Measurements from ENCODE around the gene PSME3.

Gene PSME3

DNA sequence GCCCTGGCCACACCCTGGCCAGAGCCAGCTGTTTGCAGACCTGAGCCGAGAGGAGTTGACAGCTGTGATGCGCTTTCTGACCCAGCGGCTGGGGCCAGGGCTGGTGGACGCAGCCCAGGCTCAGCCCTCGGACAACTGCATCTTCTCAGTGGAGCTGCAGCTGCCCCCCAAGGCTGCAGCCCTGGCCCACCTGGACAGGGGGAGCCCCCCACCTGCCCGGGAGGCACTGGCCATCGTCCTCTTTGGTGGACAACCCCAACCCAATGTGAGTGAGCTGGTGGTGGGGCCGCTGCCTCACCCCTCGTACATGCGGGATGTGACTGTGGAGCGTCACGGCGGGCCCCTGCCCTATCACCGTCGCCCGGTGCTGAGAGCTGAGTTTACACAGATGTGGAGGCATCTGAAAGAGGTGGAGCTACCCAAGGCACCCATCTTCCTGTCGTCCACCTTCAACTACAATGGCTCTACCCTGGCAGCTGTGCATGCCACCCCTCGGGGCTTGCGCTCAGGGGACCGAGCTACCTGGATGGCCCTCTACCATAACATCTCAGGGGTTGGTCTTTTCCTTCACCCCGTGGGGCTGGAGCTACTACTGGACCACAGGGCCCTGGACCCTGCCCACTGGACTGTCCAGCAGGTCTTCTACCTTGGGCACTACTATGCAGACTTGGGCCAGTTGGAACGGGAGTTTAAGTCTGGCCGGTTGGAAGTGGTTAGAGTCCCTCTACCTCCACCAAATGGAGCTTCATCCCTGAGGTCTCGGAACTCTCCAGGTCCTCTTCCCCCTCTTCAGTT lies 11.8 kb downstream of the PSME3 start:
- H3K4me3 ChIP-seq (ENCODE audit: low read depth, low read length), result no peak overlapping the region
- no peak for DNase-seq (ENCODE audit: low read depth)

DNA sequence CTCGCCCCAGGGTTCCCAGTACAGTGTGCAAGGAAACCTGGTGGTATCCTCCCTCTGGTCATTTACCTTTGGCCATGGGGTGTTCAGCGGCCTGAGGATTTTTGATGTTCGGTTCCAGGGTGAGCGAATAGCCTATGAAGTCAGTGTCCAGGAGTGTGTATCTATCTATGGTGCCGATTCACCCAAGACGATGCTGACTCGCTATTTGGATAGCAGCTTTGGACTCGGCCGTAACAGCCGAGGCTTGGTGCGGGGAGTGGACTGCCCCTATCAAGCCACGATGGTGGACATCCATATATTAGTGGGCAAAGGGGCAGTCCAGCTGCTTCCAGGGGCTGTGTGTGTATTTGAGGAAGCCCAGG lies 12.3 kb downstream of the PSME3 start:
- TF ChIP-seq, protein P1, sequence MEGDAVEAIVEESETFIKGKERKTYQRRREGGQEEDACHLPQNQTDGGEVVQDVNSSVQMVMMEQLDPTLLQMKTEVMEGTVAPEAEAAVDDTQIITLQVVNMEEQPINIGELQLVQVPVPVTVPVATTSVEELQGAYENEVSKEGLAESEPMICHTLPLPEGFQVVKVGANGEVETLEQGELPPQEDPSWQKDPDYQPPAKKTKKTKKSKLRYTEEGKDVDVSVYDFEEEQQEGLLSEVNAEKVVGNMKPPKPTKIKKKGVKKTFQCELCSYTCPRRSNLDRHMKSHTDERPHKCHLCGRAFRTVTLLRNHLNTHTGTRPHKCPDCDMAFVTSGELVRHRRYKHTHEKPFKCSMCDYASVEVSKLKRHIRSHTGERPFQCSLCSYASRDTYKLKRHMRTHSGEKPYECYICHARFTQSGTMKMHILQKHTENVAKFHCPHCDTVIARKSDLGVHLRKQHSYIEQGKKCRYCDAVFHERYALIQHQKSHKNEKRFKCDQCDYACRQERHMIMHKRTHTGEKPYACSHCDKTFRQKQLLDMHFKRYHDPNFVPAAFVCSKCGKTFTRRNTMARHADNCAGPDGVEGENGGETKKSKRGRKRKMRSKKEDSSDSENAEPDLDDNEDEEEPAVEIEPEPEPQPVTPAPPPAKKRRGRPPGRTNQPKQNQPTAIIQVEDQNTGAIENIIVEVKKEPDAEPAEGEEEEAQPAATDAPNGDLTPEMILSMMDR (IDR thresholded peaks at IDR 0.05; ENCODE audit: insufficient read depth, low read depth, low read length, missing control alignments), result no peak
- H3K4me3 ChIP-seq (ENCODE audit: low read depth, low read length), result no peak overlapping the region
- DNase-seq (ENCODE audit: low read depth), result no peak

More for the DNA sequence above, 11.8 kb downstream of the PSME3 start:
- TF ChIP-seq, protein P1 (IDR thresholded peaks at IDR 0.05; ENCODE audit: insufficient read depth, low read depth, low read length, missing control alignments), result no peak

DNA sequence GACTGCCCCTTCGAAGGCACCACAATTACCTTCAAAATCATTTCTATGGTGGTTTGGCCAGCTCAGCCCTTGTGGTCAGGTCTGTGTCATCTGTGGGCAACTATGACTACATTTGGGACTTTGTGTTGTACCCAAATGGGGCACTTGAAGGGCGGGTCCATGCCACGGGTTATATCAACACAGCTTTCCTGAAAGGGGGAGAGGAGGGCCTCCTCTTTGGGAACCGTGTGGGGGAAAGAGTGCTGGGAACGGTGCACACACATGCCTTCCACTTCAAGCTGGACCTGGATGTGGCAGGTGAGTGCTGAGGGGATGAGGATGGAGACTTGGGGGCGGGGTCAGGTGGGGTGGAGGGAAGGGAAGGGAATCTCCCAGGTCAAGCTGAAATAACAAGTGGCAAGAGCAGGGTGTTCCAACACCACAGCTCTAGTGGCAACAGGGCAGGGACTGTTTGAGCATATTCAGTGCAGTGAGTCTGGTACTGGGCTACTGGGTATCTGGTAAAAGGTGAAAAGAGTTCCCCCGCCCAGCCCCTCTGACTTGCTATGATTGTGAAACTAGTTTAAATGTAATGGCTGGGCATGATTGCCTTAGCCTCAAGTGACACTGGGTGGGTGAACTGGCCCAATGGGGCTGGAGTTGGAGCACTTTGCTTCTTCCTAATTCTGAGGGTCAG lies 12.9 kb downstream of the PSME3 start:
- H3K4me3 ChIP-seq (ENCODE audit: low read depth, low read length), result no peak overlapping the region
- no peak for DNase-seq (ENCODE audit: low read depth)
- TF ChIP-seq, protein P1 (IDR thresholded peaks at IDR 0.05; ENCODE audit: insufficient read depth, low read depth, low read length, missing control alignments), result no peak

DNA sequence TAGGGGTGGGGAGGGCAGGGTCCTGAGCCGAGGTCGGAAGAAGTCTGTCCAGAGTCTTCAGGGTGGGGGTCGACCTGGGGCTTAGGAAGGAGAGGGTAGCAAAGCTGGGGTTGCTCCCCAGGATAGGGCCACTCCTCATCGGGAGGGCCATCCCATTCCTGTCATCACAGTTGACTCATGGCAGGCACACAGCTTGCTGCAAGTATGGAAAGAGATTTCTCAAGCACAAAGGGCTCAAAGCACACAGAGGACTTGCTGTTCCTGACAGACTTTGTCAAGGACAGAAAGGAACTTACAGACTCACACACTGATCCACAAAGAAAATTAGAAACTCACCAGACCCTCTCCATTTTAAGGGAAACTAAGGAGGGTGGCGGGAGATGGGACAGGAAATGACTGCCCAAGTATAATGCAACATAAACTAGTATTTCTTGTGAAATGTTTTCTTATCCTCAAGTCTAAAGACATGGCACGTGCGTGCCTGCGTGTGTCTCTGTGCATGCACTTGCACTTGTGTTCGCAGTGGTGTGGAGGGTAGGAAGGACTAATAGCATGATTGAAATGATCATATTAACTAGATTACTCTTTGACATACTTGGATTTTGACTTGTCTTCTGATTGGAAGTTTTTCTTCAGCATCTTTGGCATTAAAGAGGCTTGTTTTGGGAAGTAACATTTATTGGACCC lies 13.5 kb downstream of the PSME3 start:
- no peak for DNase-seq (ENCODE audit: low read depth)
- TF ChIP-seq, protein P1 (IDR thresholded peaks at IDR 0.05; ENCODE audit: insufficient read depth, low read depth, low read length, missing control alignments), result no peak
- no peak overlapping the region for H3K4me3 ChIP-seq (ENCODE audit: low read depth, low read length)

DNA sequence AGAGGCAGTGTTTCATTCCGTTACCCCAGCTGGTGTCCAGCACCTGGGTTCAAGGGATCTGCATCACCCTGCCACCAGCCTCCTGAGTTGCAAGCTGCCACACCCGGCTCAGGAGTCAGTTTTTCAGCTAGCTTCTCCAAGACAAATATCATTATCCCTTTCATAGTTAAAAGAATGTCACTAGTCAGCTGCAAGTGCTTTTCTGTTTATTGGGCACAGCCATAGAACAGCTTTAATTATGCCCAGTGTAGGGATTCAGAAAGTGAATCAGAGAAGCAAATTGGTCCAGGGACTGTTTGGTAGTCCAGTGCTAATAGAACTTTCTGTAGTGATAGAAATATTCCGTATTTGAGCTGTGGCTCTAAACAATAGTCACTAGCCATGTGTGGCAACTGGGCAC lies 14.9 kb downstream of the PSME3 start:
- DNase-seq (ENCODE audit: low read depth), result no peak
- H3K4me3 ChIP-seq (ENCODE audit: low read depth, low read length), result no peak overlapping the region
- TF ChIP-seq, protein P1 (IDR thresholded peaks at IDR 0.05; ENCODE audit: insufficient read depth, low read depth, low read length, missing control alignments), result no peak

DNA sequence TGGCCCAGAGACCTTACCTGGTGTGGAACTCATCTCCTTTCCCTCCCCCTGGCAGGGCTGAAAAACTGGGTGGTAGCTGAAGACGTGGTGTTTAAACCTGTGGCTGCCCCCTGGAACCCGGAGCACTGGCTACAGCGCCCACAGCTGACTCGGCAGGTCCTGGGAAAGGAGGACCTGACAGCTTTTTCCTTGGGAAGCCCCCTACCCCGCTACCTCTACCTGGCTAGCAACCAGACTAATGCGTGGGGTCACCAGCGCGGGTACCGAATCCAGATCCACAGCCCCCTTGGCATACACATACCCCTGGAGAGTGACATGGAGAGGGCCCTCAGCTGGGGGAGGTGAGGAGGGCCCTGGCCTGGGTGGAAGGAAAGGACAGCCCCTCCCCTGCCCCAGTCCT lies 15.8 kb downstream of the PSME3 start:
- H3K4me3 ChIP-seq (ENCODE audit: low read depth, low read length), result no peak overlapping the region
- TF ChIP-seq, protein P1 (IDR thresholded peaks at IDR 0.05; ENCODE audit: insufficient read depth, low read depth, low read length, missing control alignments), result no peak
- DNase-seq (ENCODE audit: low read depth), result no peak
